ENCODE measurements around the gene VAT1L.

Gene VAT1L

DNA sequence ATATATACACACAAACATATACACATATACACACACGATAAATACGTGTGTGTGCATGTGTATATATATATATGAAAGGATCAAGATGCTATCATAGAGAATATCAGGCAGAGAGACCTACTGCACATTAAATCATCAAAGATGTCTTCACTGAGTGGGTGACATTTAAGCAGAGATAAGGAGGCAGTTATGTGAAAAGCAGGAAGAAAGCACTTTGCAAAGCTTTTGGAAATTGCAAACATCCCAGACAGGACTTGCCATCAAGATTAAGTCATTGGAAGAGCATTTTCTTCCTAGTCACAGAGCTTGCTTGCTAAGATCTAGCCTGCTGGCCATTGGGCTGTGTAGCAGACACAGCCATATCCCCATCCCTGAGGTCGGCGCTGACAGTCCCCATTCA is 56.4 kb downstream of the VAT1L start:
- no peaks in the 10 kb centered on the region for H3K4me1 ChIP-seq (ENCODE audit: control insufficient read depth in 1 of 2, insufficient read depth in 2 of 2, low read length in 2 of 2)
- no peaks in the 10 kb centered on the region for H3K27me3 ChIP-seq (ENCODE audit: control insufficient read depth in 1 of 2, insufficient read depth in 2 of 2, low read length in 2 of 2)
- H3K27ac ChIP-seq (ENCODE audit: low read depth, low read length), result no peak overlapping the region
- H3K9me3 ChIP-seq (ENCODE audit: control insufficient read depth in 1 of 2, low read length in 2 of 2), result no peaks in the 10 kb centered on the region
- H3K4me3 ChIP-seq (ENCODE audit: low read depth in 1 of 2, low read length in 2 of 2), result no peak overlapping the region
- no peaks in the 10 kb centered on the region for H3K36me3 ChIP-seq (ENCODE audit: control insufficient read depth in 1 of 2, insufficient read depth in 2 of 2, low read length in 2 of 2)
- no peak overlapping the region for H3K9ac ChIP-seq (ENCODE audit: low read depth in 1 of 2, low read length in 2 of 2)

DNA sequence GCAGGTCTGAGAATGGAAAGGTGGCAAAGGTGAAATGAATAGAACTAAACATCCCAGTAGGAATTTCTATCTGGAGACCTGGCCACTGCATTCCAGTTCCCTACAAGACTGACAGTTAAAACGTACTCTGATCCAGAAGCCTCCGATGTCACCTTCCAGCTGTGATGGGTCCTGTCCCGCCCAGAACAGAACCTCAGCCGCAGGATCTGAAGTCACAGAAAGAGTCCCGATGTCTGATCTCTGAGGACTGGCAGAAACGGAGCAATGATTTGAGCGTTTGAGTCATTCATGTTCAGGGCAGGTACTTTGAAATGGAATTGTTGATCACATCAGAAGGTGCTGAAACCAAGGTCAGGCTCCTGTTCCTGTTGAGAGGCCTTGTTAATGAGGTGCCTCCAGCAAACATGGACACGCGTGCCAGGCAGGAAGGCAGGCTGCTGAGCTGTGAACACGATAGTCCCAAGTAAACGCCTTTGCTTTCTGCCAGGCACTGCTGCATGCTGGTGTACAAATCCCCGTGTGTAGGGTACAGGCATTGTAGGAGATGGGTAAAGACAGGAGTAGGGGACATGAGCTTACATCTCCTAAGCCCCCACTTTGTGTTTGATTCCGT is 61.4 kb downstream of the VAT1L start:
- H3K27ac ChIP-seq (ENCODE audit: low read depth, low read length), result no peak overlapping the region
- no peaks in the 10 kb centered on the region for H3K36me3 ChIP-seq (ENCODE audit: control insufficient read depth in 1 of 2, insufficient read depth in 2 of 2, low read length in 2 of 2)
- no peak overlapping the region for H3K9ac ChIP-seq (ENCODE audit: low read depth in 1 of 2, low read length in 2 of 2)
- no peaks in the 10 kb centered on the region for H3K4me1 ChIP-seq (ENCODE audit: control insufficient read depth in 1 of 2, insufficient read depth in 2 of 2, low read length in 2 of 2)
- no peak overlapping the region for H3K4me3 ChIP-seq (ENCODE audit: low read depth in 1 of 2, low read length in 2 of 2)
- no peaks in the 10 kb centered on the region for H3K27me3 ChIP-seq (ENCODE audit: control insufficient read depth in 1 of 2, insufficient read depth in 2 of 2, low read length in 2 of 2)
- H3K9me3 ChIP-seq (ENCODE audit: control insufficient read depth in 1 of 2, low read length in 2 of 2), result no peaks in the 10 kb centered on the region

DNA sequence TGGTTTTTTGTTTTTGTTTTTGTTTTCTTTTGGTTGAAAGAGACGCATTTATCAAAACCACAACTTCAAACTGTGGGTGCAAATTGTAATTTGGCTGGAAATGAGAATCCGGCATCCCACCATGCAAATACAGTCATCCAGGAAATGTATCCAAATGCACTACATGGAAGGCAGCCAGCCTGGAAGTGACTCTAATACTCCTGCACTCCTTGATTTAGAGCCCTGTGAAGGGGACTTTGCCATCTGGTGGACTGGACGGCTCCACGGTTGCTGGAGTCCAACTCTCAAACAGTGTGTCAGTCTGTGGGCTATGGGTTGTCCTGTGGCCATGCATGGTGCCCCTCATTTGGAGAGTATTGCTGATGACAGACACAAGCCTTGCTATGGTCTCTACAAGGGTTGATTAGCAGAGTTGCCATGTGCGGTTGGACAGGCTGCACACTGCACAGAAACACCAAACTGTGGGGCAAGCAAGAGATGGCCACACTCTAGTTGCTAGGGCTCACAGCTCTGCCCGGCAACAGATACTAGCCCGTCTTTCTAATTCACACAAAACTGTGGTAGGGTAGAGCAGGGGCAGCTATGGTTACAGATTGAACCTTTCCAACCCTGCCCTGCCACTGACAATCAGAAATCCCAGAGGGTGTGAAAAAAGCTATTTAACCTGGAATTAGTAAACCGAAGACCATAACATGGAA is 62.4 kb downstream of the VAT1L start:
- no peak overlapping the region for H3K9ac ChIP-seq (ENCODE audit: low read depth in 1 of 2, low read length in 2 of 2)
- H3K36me3 ChIP-seq (ENCODE audit: control insufficient read depth in 1 of 2, insufficient read depth in 2 of 2, low read length in 2 of 2), result no peaks in the 10 kb centered on the region
- H3K4me1 ChIP-seq (ENCODE audit: control insufficient read depth in 1 of 2, insufficient read depth in 2 of 2, low read length in 2 of 2), result no peaks in the 10 kb centered on the region
- H3K9me3 ChIP-seq (ENCODE audit: control insufficient read depth in 1 of 2, low read length in 2 of 2), result no peaks in the 10 kb centered on the region
- no peak overlapping the region for H3K4me3 ChIP-seq (ENCODE audit: low read depth in 1 of 2, low read length in 2 of 2)
- no peak overlapping the region for H3K27ac ChIP-seq (ENCODE audit: low read depth, low read length)
- H3K27me3 ChIP-seq (ENCODE audit: control insufficient read depth in 1 of 2, insufficient read depth in 2 of 2, low read length in 2 of 2), result no peaks in the 10 kb centered on the region

DNA sequence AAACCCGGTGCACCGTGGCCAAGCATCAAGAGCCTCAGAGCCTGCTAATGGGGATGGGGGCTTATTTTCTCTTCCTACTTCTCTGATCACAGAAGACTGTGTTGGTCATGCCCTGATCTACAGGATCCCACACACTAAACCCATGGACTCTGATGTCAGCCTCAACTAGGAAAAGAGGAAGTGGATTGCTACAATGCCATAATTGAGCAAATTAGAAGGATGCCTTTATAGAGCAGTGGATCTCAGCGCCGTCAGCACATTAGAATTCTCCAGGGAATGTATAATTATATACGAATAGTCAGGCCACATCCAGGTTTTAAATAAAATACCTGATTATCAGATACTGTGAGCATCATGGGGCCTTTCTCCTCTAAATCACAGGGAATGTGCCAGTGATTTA is 64.8 kb downstream of the VAT1L start:
- Histone ChIP-seq H3K4me3 (ENCODE audit: low read depth in 1 of 2, low read length in 2 of 2) (no peak overlapping the region), H3K27me3 (ENCODE audit: control insufficient read depth in 1 of 2, insufficient read depth in 2 of 2, low read length in 2 of 2) (no peaks in the 10 kb centered on the region), H3K4me1 (ENCODE audit: control insufficient read depth in 1 of 2, insufficient read depth in 2 of 2, low read length in 2 of 2) (no peaks in the 10 kb centered on the region), H3K27ac (ENCODE audit: low read depth, low read length) (no peak overlapping the region), H3K36me3 (ENCODE audit: control insufficient read depth in 1 of 2, insufficient read depth in 2 of 2, low read length in 2 of 2) (no peaks in the 10 kb centered on the region), H3K9me3 (ENCODE audit: control insufficient read depth in 1 of 2, low read length in 2 of 2) (no peaks in the 10 kb centered on the region), H3K9ac (ENCODE audit: low read depth in 1 of 2, low read length in 2 of 2) (no peak overlapping the region)

DNA sequence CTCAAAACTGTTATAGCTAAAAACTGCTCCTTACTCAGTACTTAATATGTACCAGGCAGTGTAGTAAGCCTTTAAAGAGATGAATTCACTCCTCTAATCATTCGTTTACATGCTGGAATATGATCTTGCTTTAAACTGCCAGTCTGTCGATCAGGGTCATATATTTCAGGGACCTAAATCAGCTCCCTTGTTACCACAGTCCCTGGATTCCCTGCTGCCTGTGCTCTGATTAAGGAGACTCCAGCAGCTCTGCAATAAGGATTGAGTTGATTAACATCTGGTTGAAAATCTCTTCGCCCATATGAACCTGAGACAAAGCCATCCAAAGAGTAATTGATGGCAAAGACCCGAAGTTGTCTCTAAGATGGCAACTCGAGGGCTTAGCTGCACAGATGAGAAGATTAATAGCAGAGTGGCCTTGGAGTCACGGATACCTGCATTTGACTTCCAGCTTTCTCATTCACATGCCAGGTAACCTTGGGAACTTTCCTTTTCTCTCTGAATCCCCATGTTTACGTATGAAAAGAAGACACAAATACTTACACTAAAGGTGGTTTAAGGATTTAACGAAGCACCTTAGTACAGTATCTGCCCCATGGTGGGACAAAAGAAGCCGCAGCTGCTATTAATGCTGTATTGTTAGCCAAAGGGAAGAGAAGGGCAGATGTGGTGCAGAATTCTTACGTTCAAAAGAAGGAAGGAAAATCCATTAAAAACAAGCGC is 68.2 kb downstream of the VAT1L start:
- Histone ChIP-seq H3K4me3 (ENCODE audit: low read depth in 1 of 2, low read length in 2 of 2) (no peak overlapping the region), H3K27me3 (ENCODE audit: control insufficient read depth in 1 of 2, insufficient read depth in 2 of 2, low read length in 2 of 2) (no peaks in the 10 kb centered on the region), H3K36me3 (ENCODE audit: control insufficient read depth in 1 of 2, insufficient read depth in 2 of 2, low read length in 2 of 2) (no peaks in the 10 kb centered on the region), H3K4me1 (ENCODE audit: control insufficient read depth in 1 of 2, insufficient read depth in 2 of 2, low read length in 2 of 2) (no peaks in the 10 kb centered on the region), H3K27ac (ENCODE audit: low read depth, low read length) (no peak overlapping the region), H3K9me3 (ENCODE audit: control insufficient read depth in 1 of 2, low read length in 2 of 2) (no peaks in the 10 kb centered on the region), H3K9ac (ENCODE audit: low read depth in 1 of 2, low read length in 2 of 2) (no peak overlapping the region)

DNA sequence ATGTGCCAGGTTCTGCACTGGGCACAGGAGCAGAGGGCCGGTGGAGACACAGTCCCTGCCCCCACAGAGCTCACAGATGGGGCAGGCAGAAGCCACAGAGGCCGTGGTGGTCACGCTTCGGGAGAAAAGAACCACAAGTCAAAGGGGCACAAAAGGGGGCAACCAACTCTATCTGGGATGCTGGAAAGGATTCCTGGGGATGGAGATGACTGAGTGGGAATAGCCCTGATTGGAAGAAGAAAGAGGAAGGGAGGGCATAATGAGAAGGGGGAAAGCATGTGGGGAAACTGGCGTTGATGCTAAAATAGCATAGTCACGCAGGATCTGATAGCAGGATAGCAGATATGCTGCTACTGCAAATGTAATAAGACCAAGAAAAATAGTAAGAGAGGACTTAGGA is 69.7 kb downstream of the VAT1L start:
- no peaks in the 10 kb centered on the region for H3K27me3 ChIP-seq (ENCODE audit: control insufficient read depth in 1 of 2, insufficient read depth in 2 of 2, low read length in 2 of 2)
- H3K9ac ChIP-seq (ENCODE audit: low read depth in 1 of 2, low read length in 2 of 2), result no peak overlapping the region
- no peak overlapping the region for H3K27ac ChIP-seq (ENCODE audit: low read depth, low read length)
- no peak overlapping the region for H3K4me3 ChIP-seq (ENCODE audit: low read depth in 1 of 2, low read length in 2 of 2)
- no peaks in the 10 kb centered on the region for H3K36me3 ChIP-seq (ENCODE audit: control insufficient read depth in 1 of 2, insufficient read depth in 2 of 2, low read length in 2 of 2)
- H3K4me1 ChIP-seq (ENCODE audit: control insufficient read depth in 1 of 2, insufficient read depth in 2 of 2, low read length in 2 of 2), result no peaks in the 10 kb centered on the region
- no peaks in the 10 kb centered on the region for H3K9me3 ChIP-seq (ENCODE audit: control insufficient read depth in 1 of 2, low read length in 2 of 2)

DNA sequence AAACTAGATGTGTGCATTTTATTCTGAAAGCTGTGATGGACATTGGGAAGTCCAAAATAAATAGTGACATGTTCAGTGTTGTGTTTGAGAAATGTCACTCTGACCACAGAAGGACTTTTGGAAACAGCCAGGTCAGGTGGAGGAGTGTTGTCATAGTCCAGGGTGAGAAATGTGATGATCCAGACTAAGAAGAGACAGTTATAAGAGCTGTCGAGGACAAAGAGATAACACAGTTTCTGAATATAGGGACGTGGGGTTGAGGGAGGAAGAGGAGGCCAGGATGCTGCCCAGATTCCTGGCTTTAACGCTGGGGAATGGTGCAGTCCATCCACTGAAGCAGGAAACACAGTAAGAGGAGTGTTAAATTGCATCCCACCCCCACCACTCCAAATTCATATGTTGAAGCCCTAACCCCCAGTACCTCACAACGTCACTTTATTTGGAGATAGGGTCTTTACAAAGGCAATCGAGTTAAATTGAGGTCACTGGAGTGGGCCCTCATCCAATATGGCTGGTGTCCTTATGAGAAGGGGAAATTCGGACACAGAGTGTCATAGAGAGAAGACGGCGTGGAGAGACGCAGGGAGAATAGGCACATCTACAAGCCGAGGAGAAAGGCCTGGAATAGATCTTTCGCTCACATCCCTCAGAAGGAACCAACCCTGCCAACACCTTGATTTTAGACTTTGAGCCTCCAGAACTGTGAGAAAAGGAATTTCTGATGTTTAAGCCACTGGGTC is 71.3 kb downstream of the VAT1L start:
- Histone ChIP-seq H3K36me3 (ENCODE audit: control insufficient read depth in 1 of 2, insufficient read depth in 2 of 2, low read length in 2 of 2) (no peaks in the 10 kb centered on the region), H3K27ac (ENCODE audit: low read depth, low read length) (no peak overlapping the region), H3K9me3 (ENCODE audit: control insufficient read depth in 1 of 2, low read length in 2 of 2) (no peaks in the 10 kb centered on the region), H3K4me1 (ENCODE audit: control insufficient read depth in 1 of 2, insufficient read depth in 2 of 2, low read length in 2 of 2) (no peaks in the 10 kb centered on the region), H3K27me3 (ENCODE audit: control insufficient read depth in 1 of 2, insufficient read depth in 2 of 2, low read length in 2 of 2) (no peaks in the 10 kb centered on the region), H3K4me3 (ENCODE audit: low read depth in 1 of 2, low read length in 2 of 2) (no peak overlapping the region), H3K9ac (ENCODE audit: low read depth in 1 of 2, low read length in 2 of 2) (no peak overlapping the region)

DNA sequence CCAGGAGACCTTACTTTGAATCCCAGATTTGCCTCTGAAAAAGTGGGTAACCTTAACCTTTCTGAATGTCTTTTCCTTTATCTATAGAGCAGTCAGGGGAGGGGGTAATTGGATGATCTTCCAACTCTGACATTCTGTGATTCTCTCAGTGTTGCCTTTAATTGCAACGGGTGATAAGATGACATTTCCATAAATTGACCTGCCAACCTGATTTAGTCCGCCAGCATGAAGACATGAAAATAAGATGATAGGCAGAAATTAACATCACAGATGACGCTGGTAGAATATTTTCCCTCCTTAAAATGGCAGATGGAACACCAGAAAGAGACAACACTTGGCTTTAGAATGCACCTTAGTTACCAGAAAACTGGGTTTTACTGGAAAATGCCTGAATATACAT is 72.6 kb downstream of the VAT1L start:
- Histone ChIP-seq H3K9ac (ENCODE audit: low read depth in 1 of 2, low read length in 2 of 2) (no peak overlapping the region), H3K27me3 (ENCODE audit: control insufficient read depth in 1 of 2, insufficient read depth in 2 of 2, low read length in 2 of 2) (no peaks in the 10 kb centered on the region), H3K4me1 (ENCODE audit: control insufficient read depth in 1 of 2, insufficient read depth in 2 of 2, low read length in 2 of 2) (no peaks in the 10 kb centered on the region), H3K36me3 (ENCODE audit: control insufficient read depth in 1 of 2, insufficient read depth in 2 of 2, low read length in 2 of 2) (no peaks in the 10 kb centered on the region), H3K9me3 (ENCODE audit: control insufficient read depth in 1 of 2, low read length in 2 of 2) (no peaks in the 10 kb centered on the region), H3K4me3 (ENCODE audit: low read depth in 1 of 2, low read length in 2 of 2) (no peak overlapping the region), H3K27ac (ENCODE audit: low read depth, low read length) (no peak overlapping the region)

DNA sequence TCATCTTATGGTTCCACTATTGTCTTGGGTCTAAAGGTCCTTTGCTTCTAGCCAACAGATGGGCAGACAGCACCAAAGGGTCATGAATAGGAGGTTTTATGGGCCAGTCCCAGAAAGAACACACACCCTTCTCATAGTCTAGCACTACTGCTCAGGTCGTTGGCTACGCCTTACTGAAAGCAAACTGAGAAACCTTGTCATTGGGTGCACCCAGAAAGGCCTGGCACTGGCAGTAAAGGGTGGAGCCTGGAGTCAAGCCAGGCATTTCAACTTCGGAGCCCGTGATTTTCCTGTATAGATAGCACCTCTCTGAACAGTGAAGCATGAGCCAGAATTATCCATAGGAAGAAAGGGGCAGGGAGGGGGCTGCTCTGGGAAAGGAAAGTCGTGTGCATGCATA is 74.9 kb downstream of the VAT1L start:
- Histone ChIP-seq H3K9me3 (ENCODE audit: control insufficient read depth in 1 of 2, low read length in 2 of 2) (no peaks in the 10 kb centered on the region), H3K4me3 (ENCODE audit: low read depth in 1 of 2, low read length in 2 of 2) (no peak overlapping the region), H3K4me1 (ENCODE audit: control insufficient read depth in 1 of 2, insufficient read depth in 2 of 2, low read length in 2 of 2) (no peaks in the 10 kb centered on the region), H3K27ac (ENCODE audit: low read depth, low read length) (no peak overlapping the region), H3K27me3 (ENCODE audit: control insufficient read depth in 1 of 2, insufficient read depth in 2 of 2, low read length in 2 of 2) (no peaks in the 10 kb centered on the region), H3K36me3 (ENCODE audit: control insufficient read depth in 1 of 2, insufficient read depth in 2 of 2, low read length in 2 of 2) (no peaks in the 10 kb centered on the region), H3K9ac (ENCODE audit: low read depth in 1 of 2, low read length in 2 of 2) (no peak overlapping the region)

DNA sequence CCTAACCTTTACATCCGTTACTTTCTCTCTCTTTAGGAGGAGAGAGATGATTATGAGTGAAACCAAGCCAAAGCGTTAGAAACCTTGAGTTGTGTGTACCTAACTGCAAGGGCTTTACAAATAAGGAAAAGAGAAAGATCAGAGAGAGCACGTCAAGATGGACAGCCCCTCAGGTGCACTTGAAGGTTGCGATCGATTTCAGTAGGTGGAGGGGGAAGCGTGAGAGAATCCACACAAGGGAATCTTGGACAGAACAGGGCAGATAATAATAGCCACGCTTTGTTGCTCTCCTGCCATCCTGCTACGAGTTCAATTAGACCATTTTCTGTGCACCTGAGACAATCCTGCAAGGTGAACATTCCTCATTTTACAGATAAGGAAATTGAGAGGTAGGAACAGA is 78.4 kb downstream of the VAT1L start:
- Histone ChIP-seq H3K9ac (ENCODE audit: low read depth in 1 of 2, low read length in 2 of 2) (no peak overlapping the region), H3K27me3 (ENCODE audit: control insufficient read depth in 1 of 2, insufficient read depth in 2 of 2, low read length in 2 of 2) (no peaks in the 10 kb centered on the region), H3K27ac (ENCODE audit: low read depth, low read length) (no peak overlapping the region), H3K4me1 (ENCODE audit: control insufficient read depth in 1 of 2, insufficient read depth in 2 of 2, low read length in 2 of 2) (no peaks in the 10 kb centered on the region), H3K9me3 (ENCODE audit: control insufficient read depth in 1 of 2, low read length in 2 of 2) (no peaks in the 10 kb centered on the region), H3K4me3 (ENCODE audit: low read depth in 1 of 2, low read length in 2 of 2) (no peak overlapping the region), H3K36me3 (ENCODE audit: control insufficient read depth in 1 of 2, insufficient read depth in 2 of 2, low read length in 2 of 2) (no peaks in the 10 kb centered on the region)

Data from duodenal mucosa (tissue), 2 donors.